Osteoblast (primary cell): ENCODE data around the gene FBXL4. TPM values are rescaled to one million over a fixed set of nuclear protein-coding genes. Genes with fewer than 3 reads are reported as not detected.

Experiments
- DNase-seq: peaks from one replicate; pipeline ENCODE4 v3.0.0; 2011; ENCODE audit warnings: low spot score, mixed read lengths; ENCODE audit not compliant: insufficient read length; ENCODE audit errors: missing footprints
- H2AFZ ChIP-seq: 2 replicates; pipeline ENCODE4 v1.6.0; 2011; ENCODE audit warnings: mild to moderate bottlenecking, low read length
- H3K27ac ChIP-seq: 2 replicates; pipeline ENCODE4 v1.5.1; 2011; ENCODE audit warnings: mild to moderate bottlenecking, low read depth, low read length, moderate library complexity
- H3K27me3 ChIP-seq: 2 replicates; pipeline ENCODE4 v1.6.0; 2012; ENCODE audit warnings: mild to moderate bottlenecking, control low read depth, inconsistent platforms, low read length, moderate library complexity; ENCODE audit not compliant: insufficient read depth
- H3K36me3 ChIP-seq: 2 replicates; pipeline ENCODE4 v1.5.1; 2011; ENCODE audit warnings: mild to moderate bottlenecking, low read length, control low read depth, moderate library complexity; ENCODE audit not compliant: insufficient read depth
- H3K4me1 ChIP-seq: 2 replicates; pipeline ENCODE4 v1.5.1; 2011; ENCODE audit warnings: mild to moderate bottlenecking, low read length, control low read depth, moderate library complexity; ENCODE audit not compliant: insufficient read depth
- H3K4me2 ChIP-seq: 2 replicates; pipeline ENCODE4 v1.6.0; 2011; ENCODE audit warnings: mild to moderate bottlenecking, low read length; ENCODE audit not compliant: insufficient read depth
- H3K4me3 ChIP-seq: fragments of 200-600 bp; sonication (generic); 3 replicates; pipeline ENCODE4 v1.5.1; 2012; ENCODE audit warnings: mild to moderate bottlenecking, low read length, inconsistent platforms; ENCODE audit not compliant: insufficient read depth
- H3K79me2 ChIP-seq: 2 replicates; pipeline ENCODE4 v1.6.0; 2012; ENCODE audit warnings: mild to moderate bottlenecking, low read length, control low read depth, inconsistent platforms; ENCODE audit not compliant: insufficient read depth
- H3K9me3 ChIP-seq: 2 replicates; pipeline ENCODE4 v1.5.1; 2011; ENCODE audit warnings: low read depth, low read length, control low read depth
- H4K20me1 ChIP-seq: 2 replicates; pipeline ENCODE4 v1.6.0; 2012; ENCODE audit warnings: mild to moderate bottlenecking, low read length, control low read depth; ENCODE audit not compliant: insufficient read depth
- CTCF ChIP-seq: IDR thresholded peaks from 2 replicates; pipeline ENCODE4 v1.5.1; 2011; ENCODE audit warnings: mild to moderate bottlenecking, low read depth, low read length, moderate library complexity; ENCODE audit errors: extremely low read depth
- total RNA-seq: library from RNA; depleted of rRNA; stranded (reverse); fragments of >200 nt; gene quantifications from 2 replicates; pipeline ENCODE4 v1.2.3, GENCODE V29; 2012

FBXL4 gene
- total RNA-seq, 1 donor, result 18.8 TPM

GRCh38 chr6:98825600-98826230 is 122.0 kb downstream of the FBXL4 start:
- Histone ChIP-seq H4K20me1 (no peaks in the 10 kb centered on the region), H3K27me3 (peaks cover 86% of the 10 kb centered on the region), H3K36me3 (no peaks in the 10 kb centered on the region), H3K79me2 (no peaks in the 10 kb centered on the region), H3K27ac (no peak overlapping the region), H3K9me3 (no peaks in the 10 kb centered on the region), H3K4me1 (no peaks in the 10 kb centered on the region), H3K4me3 (no peak overlapping the region), H3K4me2 (no peak overlapping the region), H2AFZ (no peak overlapping the region)
- no peak for TF ChIP-seq CTCF
- DNase-seq, result no peak

GRCh38 chr6:98824902-98825599 is 122.7 kb downstream of the FBXL4 start:
- Histone ChIP-seq H3K4me2 (no peak overlapping the region), H3K79me2 (no peaks in the 10 kb centered on the region), H3K4me1 (no peaks in the 10 kb centered on the region), H3K4me3 (no peak overlapping the region), H3K9me3 (no peaks in the 10 kb centered on the region), H3K27me3 (peaks cover 79% of the 10 kb centered on the region), H3K27ac (no peak overlapping the region), H4K20me1 (no peaks in the 10 kb centered on the region), H3K36me3 (no peaks in the 10 kb centered on the region), H2AFZ (no peak overlapping the region)
- DNase-seq, result peak; percentile 66
- no peak for TF ChIP-seq CTCF

- H2AFZ ChIP-seq, result no peak overlapping the region
- peak; percentile 53 for DNase-seq
- no peaks in the 10 kb centered on the region for H4K20me1 ChIP-seq
- TF ChIP-seq CTCF, result no peak
- no peak overlapping the region for H3K27ac ChIP-seq
- peak overlapping the region; percentile 29 for H3K4me2 ChIP-seq
- H3K4me3 ChIP-seq, result peak overlapping the region; percentile 37
- H3K79me2 ChIP-seq, result no peaks in the 10 kb centered on the region
- peaks cover 72% of the 10 kb centered on the region for H3K27me3 ChIP-seq
- no peaks in the 10 kb centered on the region for H3K36me3 ChIP-seq
- no peaks in the 10 kb centered on the region for H3K9me3 ChIP-seq
- H3K4me1 ChIP-seq, result no peaks in the 10 kb centered on the region
Observed at GRCh38 chr6:98824162-98824901, 123.4 kb downstream of the FBXL4 start.
